Nephron (organoid): ENCODE results near the gene DPF3.

Source experiments
- H3K27ac Mint-ChIP-seq, 3 experiments: 2 replicates each; pipeline ENCODE4 v1.8.0; 2020; ENCODE audit warnings: mixed read lengths in 3 of 3, mild to moderate bottlenecking in 2 of 3, moderate library complexity in 1 of 3
- H3K27me3 Mint-ChIP-seq: 2 replicates; pipeline ENCODE4 v1.8.0; 2021; ENCODE audit warnings: low read depth, mild to moderate bottlenecking, moderate library complexity, mixed read lengths
- H3K36me3 Mint-ChIP-seq: 2 replicates; pipeline ENCODE4 v1.8.0; 2020; ENCODE audit warnings: low read depth, mixed read lengths
- H3K4me1 Mint-ChIP-seq: 2 replicates; pipeline ENCODE4 v1.8.0; 2020; ENCODE audit warnings: mixed read lengths
- H3K4me3 Mint-ChIP-seq, 3 experiments: 2 replicates each; pipeline ENCODE4 v1.8.0; 2020; ENCODE audit warnings: mild to moderate bottlenecking in 3 of 3, mixed read lengths in 3 of 3, moderate library complexity in 2 of 3
- H3K9me3 Mint-ChIP-seq: 2 replicates; pipeline ENCODE4 v1.8.0; 2020; ENCODE audit warnings: mixed read lengths
- TF ChIP-seq, protein P1 (sequence below), 3 experiments: fragments of 200-600 bp; sonication (generic); IDR thresholded peaks; one replicate each; pipeline ENCODE4 v1.5.0; 2021; ENCODE audit warnings: antibody characterized with exemption in 3 of 3; ENCODE audit not compliant: unreplicated experiment in 3 of 3

DPF3 gene

DNA sequence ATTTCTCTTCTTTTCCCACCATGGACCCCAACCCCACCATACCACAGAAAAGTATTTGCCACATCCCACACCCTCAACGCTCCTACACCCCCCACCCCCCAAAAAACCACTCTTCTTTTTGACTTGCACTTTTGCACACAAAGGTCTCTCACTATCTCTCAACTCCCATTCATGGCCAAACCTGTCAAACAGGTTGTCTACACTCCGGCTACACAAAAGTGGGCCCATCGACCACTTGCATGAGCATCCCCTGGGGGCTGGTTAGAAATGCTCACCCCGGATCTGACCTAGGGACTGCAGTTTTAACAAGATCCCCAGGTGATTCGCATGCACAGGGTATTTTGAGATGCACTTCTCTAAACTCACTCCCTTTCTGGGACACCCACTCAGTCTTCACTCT lies 248.2 kb downstream of the DPF3 start:
- no peaks in the 10 kb centered on the region for H3K36me3 Mint-ChIP-seq
- H3K4me3 Mint-ChIP-seq, result no peak overlapping the region
- TF ChIP-seq, protein P1, sequence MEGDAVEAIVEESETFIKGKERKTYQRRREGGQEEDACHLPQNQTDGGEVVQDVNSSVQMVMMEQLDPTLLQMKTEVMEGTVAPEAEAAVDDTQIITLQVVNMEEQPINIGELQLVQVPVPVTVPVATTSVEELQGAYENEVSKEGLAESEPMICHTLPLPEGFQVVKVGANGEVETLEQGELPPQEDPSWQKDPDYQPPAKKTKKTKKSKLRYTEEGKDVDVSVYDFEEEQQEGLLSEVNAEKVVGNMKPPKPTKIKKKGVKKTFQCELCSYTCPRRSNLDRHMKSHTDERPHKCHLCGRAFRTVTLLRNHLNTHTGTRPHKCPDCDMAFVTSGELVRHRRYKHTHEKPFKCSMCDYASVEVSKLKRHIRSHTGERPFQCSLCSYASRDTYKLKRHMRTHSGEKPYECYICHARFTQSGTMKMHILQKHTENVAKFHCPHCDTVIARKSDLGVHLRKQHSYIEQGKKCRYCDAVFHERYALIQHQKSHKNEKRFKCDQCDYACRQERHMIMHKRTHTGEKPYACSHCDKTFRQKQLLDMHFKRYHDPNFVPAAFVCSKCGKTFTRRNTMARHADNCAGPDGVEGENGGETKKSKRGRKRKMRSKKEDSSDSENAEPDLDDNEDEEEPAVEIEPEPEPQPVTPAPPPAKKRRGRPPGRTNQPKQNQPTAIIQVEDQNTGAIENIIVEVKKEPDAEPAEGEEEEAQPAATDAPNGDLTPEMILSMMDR (IDR thresholded peaks at IDR 0.05; ENCODE audit: unreplicated experiment in 3 of 3), result no peak
- no peaks in the 10 kb centered on the region for H3K9me3 Mint-ChIP-seq
- H3K27ac Mint-ChIP-seq, result no peak overlapping the region
- H3K4me1 Mint-ChIP-seq, result peaks cover 3% of the 10 kb centered on the region
- H3K27me3 Mint-ChIP-seq, result peaks cover 4% of the 10 kb centered on the region

- Mint-ChIP-seq H3K4me1 (no peaks in the 10 kb centered on the region), H3K27me3 (peaks cover 4% of the 10 kb centered on the region), H3K9me3 (peaks cover 6% of the 10 kb centered on the region), H3K27ac (no peak overlapping the region), H3K36me3 (no peaks in the 10 kb centered on the region), H3K4me3 (no peak overlapping the region)
- TF ChIP-seq, protein P1 (IDR thresholded peaks at IDR 0.05; ENCODE audit: unreplicated experiment in 3 of 3), result no peak
Observed at GRCh38 chr14:72644758-72645489, 249.0 kb downstream of the DPF3 start.

GRCh38 chr14:72644038-72644437 lies 249.9 kb downstream of the DPF3 start:
- H3K9me3 Mint-ChIP-seq, result peaks cover 12% of the 10 kb centered on the region
- TF ChIP-seq, protein P1 (IDR thresholded peaks at IDR 0.05; ENCODE audit: unreplicated experiment in 3 of 3), result no peak
- H3K27me3 Mint-ChIP-seq, result peaks cover 4% of the 10 kb centered on the region
- H3K4me1 Mint-ChIP-seq, result no peaks in the 10 kb centered on the region
- no peak overlapping the region for H3K27ac Mint-ChIP-seq
- no peaks in the 10 kb centered on the region for H3K36me3 Mint-ChIP-seq
- no peak overlapping the region for H3K4me3 Mint-ChIP-seq

- peaks cover 4% of the 10 kb centered on the region for H3K27me3 Mint-ChIP-seq
- H3K27ac Mint-ChIP-seq, result no peak overlapping the region
- TF ChIP-seq, protein P1 (IDR thresholded peaks at IDR 0.05; ENCODE audit: unreplicated experiment in 3 of 3), result no peak
- no peaks in the 10 kb centered on the region for H3K4me1 Mint-ChIP-seq
- H3K4me3 Mint-ChIP-seq, result no peak overlapping the region
- peaks cover 12% of the 10 kb centered on the region for H3K9me3 Mint-ChIP-seq
- no peaks in the 10 kb centered on the region for H3K36me3 Mint-ChIP-seq
Observed at GRCh38 chr14:72643317-72643801, 250.5 kb downstream of the DPF3 start.

DNA sequence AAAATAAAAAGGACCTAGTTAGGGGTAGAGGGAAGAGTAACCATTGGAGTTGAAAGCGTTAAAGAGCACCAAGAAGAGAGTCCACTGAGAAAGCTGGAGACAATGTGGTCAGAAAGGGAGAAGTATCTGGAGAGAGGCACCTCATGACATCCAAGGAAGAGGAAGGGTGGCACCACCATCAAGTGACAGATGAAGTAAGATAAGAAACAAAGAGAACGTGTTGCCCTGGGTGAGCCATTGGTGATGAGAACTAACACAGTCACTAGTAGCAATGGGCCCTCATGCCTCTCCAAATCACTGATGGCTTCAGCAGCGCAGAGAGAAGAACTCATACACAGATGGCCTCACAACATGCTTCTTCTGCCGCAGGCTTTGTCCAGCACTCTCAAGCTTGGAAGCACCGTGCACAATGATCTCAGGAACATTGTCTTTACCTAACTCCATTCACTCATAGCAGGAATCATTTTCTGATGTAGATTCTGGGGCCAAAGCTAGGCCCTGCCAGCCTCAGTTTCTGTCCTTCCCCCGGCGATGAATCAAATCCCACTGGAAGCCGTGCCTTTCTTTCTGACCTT lies 252.9 kb downstream of the DPF3 start:
- TF ChIP-seq, protein P1 (IDR thresholded peaks at IDR 0.05; ENCODE audit: unreplicated experiment in 3 of 3), result no peak
- Mint-ChIP-seq H3K27me3 (peaks cover 7% of the 10 kb centered on the region), H3K9me3 (peaks cover 12% of the 10 kb centered on the region), H3K4me3 (no peak overlapping the region), H3K27ac (no peak overlapping the region), H3K36me3 (no peaks in the 10 kb centered on the region), H3K4me1 (no peaks in the 10 kb centered on the region)

GRCh38 chr14:72638021-72638420 lies 255.9 kb downstream of the DPF3 start:
- TF ChIP-seq, protein P1 (IDR thresholded peaks at IDR 0.05; ENCODE audit: unreplicated experiment in 3 of 3), result no peak
- no peak overlapping the region for H3K4me3 Mint-ChIP-seq
- peaks cover 3% of the 10 kb centered on the region for H3K27me3 Mint-ChIP-seq
- H3K27ac Mint-ChIP-seq, result no peak overlapping the region
- H3K4me1 Mint-ChIP-seq, result no peaks in the 10 kb centered on the region
- H3K9me3 Mint-ChIP-seq, result peaks cover 12% of the 10 kb centered on the region
- no peaks in the 10 kb centered on the region for H3K36me3 Mint-ChIP-seq
